Activated CD4-positive, alpha-beta T cell treated with anti-CD3 and anti-CD28 coated beads, Interleukin-2, amount 10 ng/mL, durations not matched to agents 7 days and 5 days (primary cell): ENCODE data around the gene TPT1. TPM values are rescaled to one million over a fixed set of nuclear protein-coding genes. Genes with fewer than 3 reads are reported as not detected.

ENCODE experiments used
- CTCF ChIA-PET: fragments of 350-600 bp; sonication (Branson Sonifier 250); formaldehyde crosslinking; loops from one replicate; lab custom pipeline; 2021; ENCODE audit warnings: antibody characterized with exemption; lab: Charles Lee
- POLR2A ChIA-PET: fragments of 350-600 bp; sonication (Branson Sonifier 250); formaldehyde crosslinking; loops from one replicate; lab custom pipeline; 2021; ENCODE audit warnings: antibody characterized with exemption; lab: Charles Lee
- DNase-seq: peaks from one replicate; pipeline ENCODE4 v3.0.0-alpha.2; 2020
- H3K27ac Mint-ChIP-seq: one replicate; pipeline ENCODE4 v1.8.0; 2021; ENCODE audit warnings: mild to moderate bottlenecking, moderate library complexity, mixed read lengths
- H3K27me3 Mint-ChIP-seq: one replicate; pipeline ENCODE4 v1.8.0; 2021; ENCODE audit warnings: mixed read lengths
- H3K36me3 Mint-ChIP-seq: one replicate; pipeline ENCODE4 v1.8.0; 2021; ENCODE audit warnings: low read depth, mixed read lengths
- H3K4me1 Mint-ChIP-seq: one replicate; pipeline ENCODE4 v1.8.0; 2021; ENCODE audit warnings: mixed read lengths
- H3K4me3 Mint-ChIP-seq: one replicate; pipeline ENCODE4 v1.8.0; 2021; ENCODE audit warnings: mild to moderate bottlenecking, moderate library complexity, mixed read lengths
- H3K9me3 Mint-ChIP-seq: one replicate; pipeline ENCODE4 v1.8.0; 2021; ENCODE audit warnings: mixed read lengths
- total RNA-seq, 2 experiments: library from RNA; stranded (reverse); gene quantifications; one replicate each; pipeline ENCODE4 v1.2.3, GENCODE V29; 2021

Gene TPT1
- total RNA-seq, 2 experiments from 2014 or later, result 4,825 to 5,097 TPM

GRCh38 chr13:45339867-45340266 is 1.1 kb downstream of the TPT1 start:
- CTCF ChIA-PET, result interaction anchor here (0.7 to 2.6 kb wide), 6 partner anchors 9 to 144 kb away, joined by 3 to 16 read pairs (median 6); no protein-coding TSS in a partner anchor
- Mint-ChIP-seq H3K36me3 (peaks cover 69% of the 10 kb centered on the region), H3K27me3 (no peaks in the 10 kb centered on the region), H3K4me1 (peaks cover 62% of the 10 kb centered on the region), H3K27ac (peak overlapping the region; percentile 100), H3K9me3 (no peaks in the 10 kb centered on the region), H3K4me3 (peak overlapping the region; percentile 98)
- POLR2A ChIA-PET, result interaction anchor here (0.6 kb wide), 1 partner anchor 28 kb away, joined by 4 read pairs; no protein-coding TSS in a partner anchor
- DNase-seq, result peak; percentile 44

GRCh38 chr13:45339399-45339798 is 1.6 kb downstream of the TPT1 start:
- no peaks in the 10 kb centered on the region for H3K27me3 Mint-ChIP-seq
- H3K4me3 Mint-ChIP-seq, result peak overlapping the region; percentile 98
- DNase-seq, result no peak
- peak overlapping the region; percentile 100 for H3K27ac Mint-ChIP-seq
- ChIA-PET CTCF (interaction anchor here (1.1 to 2.6 kb wide), 4 partner anchors 8 to 55 kb away, joined by 3 to 7 read pairs (median 4); no protein-coding TSS in a partner anchor), POLR2A (no interaction called here)
- peaks cover 65% of the 10 kb centered on the region for H3K4me1 Mint-ChIP-seq
- H3K9me3 Mint-ChIP-seq, result no peaks in the 10 kb centered on the region
- peaks cover 70% of the 10 kb centered on the region for H3K36me3 Mint-ChIP-seq

- peaks cover 77% of the 10 kb centered on the region for H3K4me1 Mint-ChIP-seq
- no peak for DNase-seq
- peaks cover 83% of the 10 kb centered on the region for H3K36me3 Mint-ChIP-seq
- H3K27me3 Mint-ChIP-seq, result no peaks in the 10 kb centered on the region
- POLR2A ChIA-PET, result interaction anchor here (1.2 kb wide), 1 partner anchor 57 kb away, joined by 4 read pairs; no protein-coding TSS in a partner anchor
- H3K27ac Mint-ChIP-seq, result peak overlapping the region; percentile 26
- CTCF ChIA-PET, result interaction anchor here (1.3 kb wide), 1 partner anchor 34 kb away, joined by 4 read pairs; no protein-coding TSS in a partner anchor
- H3K4me3 Mint-ChIP-seq, result peak overlapping the region; percentile 98
- no peaks in the 10 kb centered on the region for H3K9me3 Mint-ChIP-seq
Measured at GRCh38 chr13:45337803-45338202, 3.2 kb downstream of the TPT1 start.

- Mint-ChIP-seq H3K4me3 (peak overlapping the region; percentile 98), H3K4me1 (peaks cover 77% of the 10 kb centered on the region), H3K9me3 (no peaks in the 10 kb centered on the region), H3K36me3 (peaks cover 82% of the 10 kb centered on the region), H3K27ac (peak overlapping the region; percentile 71), H3K27me3 (no peaks in the 10 kb centered on the region)
- POLR2A ChIA-PET, result interaction anchor here (1.2 kb wide), 1 partner anchor 58 kb away, joined by 4 read pairs; no protein-coding TSS in a partner anchor
- DNase-seq, result no peak
- CTCF ChIA-PET, result no interaction called here
Measured at GRCh38 chr13:45337395-45337794, 3.6 kb downstream of the TPT1 start.

- ChIA-PET POLR2A (no interaction called here), CTCF (no interaction called here)
- Mint-ChIP-seq H3K27ac (peak overlapping the region; percentile 71), H3K4me1 (peaks cover 81% of the 10 kb centered on the region), H3K27me3 (no peaks in the 10 kb centered on the region), H3K4me3 (peak overlapping the region; percentile 31), H3K9me3 (no peaks in the 10 kb centered on the region), H3K36me3 (peaks cover 85% of the 10 kb centered on the region)
- DNase-seq, result no peak
Measured at GRCh38 chr13:45336025-45336800, 4.8 kb downstream of the TPT1 start.

GRCh38 chr13:45335397-45336024 is 5.5 kb downstream of the TPT1 start:
- ChIA-PET CTCF (no interaction called here), POLR2A (interaction anchor here (0.5 to 0.6 kb wide), 2 partner anchors 16 to 236 kb away, joined by 3 read pairs; no protein-coding TSS in a partner anchor)
- peak overlapping the region; percentile 54 for H3K4me3 Mint-ChIP-seq
- DNase-seq, result no peak
- H3K36me3 Mint-ChIP-seq, result peaks cover 82% of the 10 kb centered on the region
- H3K9me3 Mint-ChIP-seq, result no peaks in the 10 kb centered on the region
- H3K27ac Mint-ChIP-seq, result peak overlapping the region; percentile 44
- no peaks in the 10 kb centered on the region for H3K27me3 Mint-ChIP-seq
- peaks cover 85% of the 10 kb centered on the region for H3K4me1 Mint-ChIP-seq

GRCh38 chr13:45333977-45334922 is 6.7 kb downstream of the TPT1 start:
- H3K27me3 Mint-ChIP-seq, result no peaks in the 10 kb centered on the region
- peak overlapping the region; percentile 54 for H3K4me3 Mint-ChIP-seq
- DNase-seq, result peak; percentile 67
- H3K36me3 Mint-ChIP-seq, result peaks cover 69% of the 10 kb centered on the region
- H3K27ac Mint-ChIP-seq, result peak overlapping the region; percentile 91
- ChIA-PET CTCF (no interaction called here), POLR2A (interaction anchor here (0.6 kb wide), 1 partner anchor 82 kb away, joined by 3 read pairs; no protein-coding TSS in a partner anchor)
- H3K9me3 Mint-ChIP-seq, result no peaks in the 10 kb centered on the region
- H3K4me1 Mint-ChIP-seq, result peaks cover 92% of the 10 kb centered on the region

GRCh38 chr13:45333251-45333976 is 7.6 kb downstream of the TPT1 start:
- POLR2A ChIA-PET, result no interaction called here
- Mint-ChIP-seq H3K4me3 (peak overlapping the region; percentile 54), H3K27me3 (no peaks in the 10 kb centered on the region), H3K9me3 (no peaks in the 10 kb centered on the region), H3K27ac (peak overlapping the region; percentile 91), H3K4me1 (peaks cover 90% of the 10 kb centered on the region), H3K36me3 (peaks cover 61% of the 10 kb centered on the region)
- no peak for DNase-seq
- CTCF ChIA-PET, result interaction anchor here (1.3 kb wide), 1 partner anchor 25 kb away, joined by 3 read pairs; no protein-coding TSS in a partner anchor

GRCh38 chr13:45332831-45333219 is 8.2 kb downstream of the TPT1 start:
- Mint-ChIP-seq H3K4me3 (no peak overlapping the region), H3K9me3 (no peaks in the 10 kb centered on the region), H3K4me1 (peaks cover 88% of the 10 kb centered on the region), H3K36me3 (peaks cover 55% of the 10 kb centered on the region), H3K27ac (peak overlapping the region; percentile 3), H3K27me3 (no peaks in the 10 kb centered on the region)
- DNase-seq, result no peak
- CTCF ChIA-PET, result interaction anchor here (1.0 to 1.3 kb wide), 2 partner anchors 25 to 48 kb away, joined by 3 read pairs; no protein-coding TSS in a partner anchor
- POLR2A ChIA-PET, result no interaction called here

- peaks cover 49% of the 10 kb centered on the region for H3K36me3 Mint-ChIP-seq
- peaks cover 88% of the 10 kb centered on the region for H3K4me1 Mint-ChIP-seq
- ChIA-PET POLR2A (interaction anchor here (0.6 to 0.7 kb wide), 2 partner anchors 292 to 836 kb away, joined by 3 to 13 read pairs; no protein-coding TSS in a partner anchor), CTCF (interaction anchor here (1.0 to 1.9 kb wide), 4 partner anchors 8 to 285 kb away, joined by 3 to 7 read pairs (median 3); partner anchors contain the start of gene TPT1)
- no peaks in the 10 kb centered on the region for H3K27me3 Mint-ChIP-seq
- H3K4me3 Mint-ChIP-seq, result no peak overlapping the region
- peak overlapping the region; percentile 3 for H3K27ac Mint-ChIP-seq
- no peaks in the 10 kb centered on the region for H3K9me3 Mint-ChIP-seq
- DNase-seq, result no peak
Measured at GRCh38 chr13:45332036-45332830, 8.8 kb downstream of the TPT1 start.

- H3K27ac Mint-ChIP-seq, result no peak overlapping the region
- no peak for DNase-seq
- H3K4me3 Mint-ChIP-seq, result no peak overlapping the region
- H3K4me1 Mint-ChIP-seq, result peaks cover 86% of the 10 kb centered on the region
- H3K36me3 Mint-ChIP-seq, result peaks cover 43% of the 10 kb centered on the region
- CTCF ChIA-PET, result interaction anchor here (0.6 to 1.9 kb wide), 3 partner anchors 9 to 285 kb away, joined by 3 to 7 read pairs (median 3); partner anchors contain the start of gene TPT1
- H3K9me3 Mint-ChIP-seq, result no peaks in the 10 kb centered on the region
- H3K27me3 Mint-ChIP-seq, result no peaks in the 10 kb centered on the region
- POLR2A ChIA-PET, result interaction anchor here (0.6 kb wide), 1 partner anchor 9 kb away, joined by 10 read pairs; no protein-coding TSS in a partner anchor
Measured at GRCh38 chr13:45331692-45332035, 9.3 kb downstream of the TPT1 start.
